ENCODE measurements around the gene ALPL.
"Not testable (repeated sequence)": the region's sequence is repeated elsewhere in the genome, so short reads cannot be mapped to it uniquely, and the experiment has no call there.

- not testable (repeated sequence) for TF ChIP-seq CTCF (IDR thresholded peaks at IDR 0.05; ENCODE audit: insufficient read depth, low read length, poor library complexity, severe bottlenecking); EZH2phosphoT487 (conservative IDR thresholded peaks at IDR 0.05; ENCODE audit: low read length)
Measured at GRCh38 chr1:21519486-21520070, 10.4 kb downstream of the ALPL start.
